ENCODE data around the gene DNPEP.

Gene DNPEP

DNA sequence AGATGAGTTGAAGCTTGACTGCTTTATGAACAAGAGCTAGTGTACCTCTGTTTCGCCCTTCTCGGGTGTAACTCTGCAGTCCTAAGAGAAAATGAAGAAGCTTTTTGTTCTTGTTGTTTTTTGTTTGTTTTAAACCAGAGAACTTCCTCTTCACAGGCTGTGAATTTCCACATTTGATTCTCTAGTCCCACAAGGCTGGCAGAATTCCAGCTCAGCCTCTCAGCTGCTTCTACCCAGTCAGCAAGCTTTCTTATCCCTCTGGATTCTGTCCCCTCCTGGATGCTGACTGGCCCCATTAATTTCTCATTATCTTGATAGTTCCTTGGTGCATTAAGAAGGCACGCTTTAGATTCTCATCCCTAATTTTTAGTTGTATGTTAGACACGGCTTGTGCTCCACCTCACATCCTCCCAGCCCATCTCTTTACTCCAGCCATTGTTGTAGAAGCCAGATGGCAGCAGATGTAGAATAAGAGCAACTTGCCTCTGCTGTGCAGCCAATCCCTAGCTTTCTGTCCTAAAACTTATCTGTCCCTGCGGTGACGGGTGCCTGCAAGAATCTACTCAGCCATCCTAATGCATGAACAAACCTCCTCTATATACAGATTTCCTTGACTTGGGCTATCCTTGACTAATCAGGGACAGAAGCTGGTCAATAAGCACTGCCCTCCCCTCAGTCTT is 42.8 kb downstream of the DNPEP start:
- no peak for ATAC-seq (ENCODE audit: low read depth)
- Mint-ChIP-seq H3K36me3 (no peaks in the 10 kb centered on the region), H3K27ac (no peak overlapping the region), H3K9me3 (no peaks in the 10 kb centered on the region), H3K27me3 (peaks cover 10% of the 10 kb centered on the region), H3K4me1 (peaks cover 4% of the 10 kb centered on the region), H3K4me3 (no peak overlapping the region)
- DNase-seq (ENCODE audit: low spot score in 2 of 2) = no peak

DNA sequence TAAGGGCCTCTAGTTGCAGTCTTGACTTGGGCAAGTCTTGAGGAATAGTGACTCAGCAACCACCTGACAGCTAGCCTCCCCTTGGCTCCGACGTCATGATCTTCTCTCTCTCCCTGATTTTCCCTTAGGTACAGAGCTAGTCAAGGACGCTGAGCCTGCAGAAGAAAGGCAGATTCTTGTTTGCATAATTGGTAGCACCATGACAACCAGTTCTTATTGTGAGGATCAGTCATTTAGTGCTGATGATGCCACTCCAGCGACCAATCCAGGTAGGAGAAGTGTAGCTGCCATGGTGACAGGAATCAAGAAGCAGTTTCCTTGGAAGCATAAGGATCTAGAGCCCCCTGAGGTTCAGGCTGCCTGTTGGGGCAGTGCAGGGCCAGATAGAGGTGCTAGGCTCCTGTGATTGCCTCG is 52.3 kb downstream of the DNPEP start:
- Mint-ChIP-seq H3K36me3 (peaks cover 2% of the 10 kb centered on the region), H3K27me3 (peaks cover 25% of the 10 kb centered on the region), H3K4me3 (no peak overlapping the region), H3K9me3 (peaks cover 11% of the 10 kb centered on the region), H3K4me1 (no peaks in the 10 kb centered on the region), H3K27ac (no peak overlapping the region)
- no peak for ATAC-seq (ENCODE audit: low read depth)
- DNase-seq (ENCODE audit: low spot score in 2 of 2) = no peak

DNA sequence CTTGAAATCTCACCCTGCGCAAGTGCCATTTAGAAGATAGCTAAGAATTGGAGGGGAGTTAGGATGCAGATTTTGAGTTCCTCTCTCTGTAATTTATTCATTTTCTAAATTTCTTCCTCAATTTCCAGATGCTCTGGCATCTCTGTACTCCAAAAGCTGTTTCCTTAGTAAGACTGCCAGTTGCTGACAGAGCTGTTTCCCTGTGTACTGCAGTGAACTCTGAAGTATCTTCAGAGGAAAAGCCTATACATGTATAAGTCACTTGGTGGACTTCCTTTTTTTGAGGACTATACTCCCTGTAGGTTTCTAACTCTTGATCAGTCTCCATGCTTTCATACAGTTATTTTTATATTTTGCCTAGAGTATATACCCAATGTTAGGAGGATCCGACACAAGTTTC is 53.6 kb downstream of the DNPEP start:
- Mint-ChIP-seq H3K27me3 (peaks cover 27% of the 10 kb centered on the region), H3K9me3 (peaks cover 11% of the 10 kb centered on the region), H3K36me3 (peaks cover 2% of the 10 kb centered on the region), H3K4me3 (no peak overlapping the region), H3K4me1 (no peaks in the 10 kb centered on the region), H3K27ac (no peak overlapping the region)
- DNase-seq (ENCODE audit: low spot score in 2 of 2) (no peak), ATAC-seq (ENCODE audit: low read depth) (no peak)

- peaks cover 27% of the 10 kb centered on the region for H3K27me3 Mint-ChIP-seq
- H3K9me3 Mint-ChIP-seq = peaks cover 11% of the 10 kb centered on the region
- peaks cover 2% of the 10 kb centered on the region for H3K36me3 Mint-ChIP-seq
- no peak within 1 kb of the TSS for H3K27ac Mint-ChIP-seq
- DNase-seq (ENCODE audit: low spot score in 2 of 2) (no peak), ATAC-seq (ENCODE audit: low read depth) (no peak)
- no peaks in the 10 kb centered on the region for H3K4me1 Mint-ChIP-seq
- no peak within 1 kb of the TSS for H3K4me3 Mint-ChIP-seq
These were observed 55.2 kb downstream of the DNPEP start, which contains the start of gene RESP18 for GRCh38 chr2:219332542-219332941. Gene RESP18 (minus strand): TSS chr2:219332744.

DNA sequence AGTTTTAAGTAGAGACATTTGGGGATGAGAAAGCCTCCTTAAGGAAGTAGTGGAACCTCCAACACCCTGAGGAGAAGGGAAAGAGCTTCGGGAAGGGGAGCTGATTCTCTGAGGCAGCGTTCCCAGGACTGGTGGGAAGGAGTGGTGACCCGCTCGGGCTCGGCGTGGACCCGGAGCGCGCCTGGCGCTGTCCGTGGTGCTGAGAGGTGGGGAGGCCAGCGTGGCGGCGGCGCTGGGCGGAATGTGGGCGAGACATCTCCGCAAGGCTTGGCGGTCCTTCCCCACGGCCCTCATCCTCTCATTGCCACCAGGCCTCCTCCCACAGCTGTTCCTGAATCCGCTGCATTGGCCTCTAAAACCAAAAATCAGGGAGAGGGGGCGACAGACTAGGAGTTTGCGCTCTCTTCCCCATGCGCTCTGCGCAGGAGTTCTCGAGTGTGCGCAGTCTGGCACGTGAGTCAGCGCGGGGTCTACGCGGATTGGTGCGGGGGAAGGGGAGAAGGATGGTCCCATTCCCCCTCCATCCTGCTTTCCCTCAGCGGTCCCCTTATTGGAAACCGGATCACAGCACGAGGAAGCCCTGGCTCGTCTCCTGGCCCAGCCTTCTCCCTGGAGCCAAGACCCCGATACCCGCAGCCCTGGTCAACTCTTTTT is 56.0 kb downstream of the DNPEP start:
- ATAC-seq (ENCODE audit: low read depth) (no peak), DNase-seq (ENCODE audit: low spot score in 2 of 2) (no peak)
- Mint-ChIP-seq H3K4me3 (no peak overlapping the region), H3K27me3 (peaks cover 30% of the 10 kb centered on the region), H3K36me3 (peaks cover 2% of the 10 kb centered on the region), H3K4me1 (no peaks in the 10 kb centered on the region), H3K27ac (no peak overlapping the region), H3K9me3 (peaks cover 11% of the 10 kb centered on the region)

- Mint-ChIP-seq H3K27me3 (peaks cover 30% of the 10 kb centered on the region), H3K27ac (no peak overlapping the region), H3K4me1 (no peaks in the 10 kb centered on the region), H3K4me3 (no peak overlapping the region), H3K9me3 (peaks cover 4% of the 10 kb centered on the region), H3K36me3 (no peaks in the 10 kb centered on the region)
- DNase-seq (ENCODE audit: low spot score in 2 of 2) (no peak), ATAC-seq (ENCODE audit: low read depth) (no peak)
These were observed 60.0 kb downstream of the DNPEP start for GRCh38 chr2:219327719-219328118.

- Mint-ChIP-seq H3K36me3 (no peaks in the 10 kb centered on the region), H3K27ac (no peak overlapping the region), H3K27me3 (peaks cover 21% of the 10 kb centered on the region), H3K4me3 (no peak overlapping the region), H3K4me1 (peaks cover 3% of the 10 kb centered on the region), H3K9me3 (no peaks in the 10 kb centered on the region)
- ATAC-seq (ENCODE audit: low read depth) = no peak
- DNase-seq (ENCODE audit: low spot score in 2 of 2) = no peak
These were observed 61.9 kb downstream of the DNPEP start for GRCh38 chr2:219325657-219326315.

- DNase-seq (ENCODE audit: low spot score in 2 of 2) (no peak), ATAC-seq (ENCODE audit: low read depth) (no peak)
- Mint-ChIP-seq H3K9me3 (no peaks in the 10 kb centered on the region), H3K4me3 (no peak overlapping the region), H3K27ac (no peak overlapping the region), H3K36me3 (no peaks in the 10 kb centered on the region), H3K27me3 (peaks cover 21% of the 10 kb centered on the region), H3K4me1 (peaks cover 3% of the 10 kb centered on the region)
These were observed 62.6 kb downstream of the DNPEP start for GRCh38 chr2:219325136-219325535.

DNA sequence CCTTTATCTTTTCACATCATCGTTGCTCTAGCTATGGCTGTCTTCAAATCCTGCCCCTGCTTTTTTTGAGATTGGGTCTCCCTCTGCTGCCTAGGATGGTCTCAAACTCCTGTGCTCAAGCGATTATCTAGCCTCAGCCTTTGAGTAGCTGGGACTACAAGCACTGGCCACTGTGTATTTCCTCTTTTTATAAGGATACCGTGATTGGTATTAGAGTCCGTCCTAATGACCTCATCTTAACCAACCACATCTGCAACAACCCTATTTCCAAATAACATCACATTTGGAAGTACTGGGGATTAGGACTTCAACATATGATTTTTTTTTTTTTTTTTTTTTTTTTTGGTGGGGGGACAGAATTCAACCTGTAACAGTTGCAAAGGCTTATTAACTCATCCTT is 64.3 kb downstream of the DNPEP start:
- Mint-ChIP-seq H3K9me3 (no peaks in the 10 kb centered on the region), H3K36me3 (no peaks in the 10 kb centered on the region), H3K27ac (no peak overlapping the region), H3K4me1 (peaks cover 3% of the 10 kb centered on the region), H3K4me3 (no peak overlapping the region), H3K27me3 (peaks cover 17% of the 10 kb centered on the region)
- no peak for DNase-seq (ENCODE audit: low spot score in 2 of 2)
- no peak for ATAC-seq (ENCODE audit: low read depth)

All from memory B cell (primary cell).